ENCODE data around the gene CCDC88B. TPM values are rescaled to one million over a fixed set of nuclear protein-coding genes. Genes with fewer than 3 reads are reported as not detected.

The CCDC88B gene, protein sequence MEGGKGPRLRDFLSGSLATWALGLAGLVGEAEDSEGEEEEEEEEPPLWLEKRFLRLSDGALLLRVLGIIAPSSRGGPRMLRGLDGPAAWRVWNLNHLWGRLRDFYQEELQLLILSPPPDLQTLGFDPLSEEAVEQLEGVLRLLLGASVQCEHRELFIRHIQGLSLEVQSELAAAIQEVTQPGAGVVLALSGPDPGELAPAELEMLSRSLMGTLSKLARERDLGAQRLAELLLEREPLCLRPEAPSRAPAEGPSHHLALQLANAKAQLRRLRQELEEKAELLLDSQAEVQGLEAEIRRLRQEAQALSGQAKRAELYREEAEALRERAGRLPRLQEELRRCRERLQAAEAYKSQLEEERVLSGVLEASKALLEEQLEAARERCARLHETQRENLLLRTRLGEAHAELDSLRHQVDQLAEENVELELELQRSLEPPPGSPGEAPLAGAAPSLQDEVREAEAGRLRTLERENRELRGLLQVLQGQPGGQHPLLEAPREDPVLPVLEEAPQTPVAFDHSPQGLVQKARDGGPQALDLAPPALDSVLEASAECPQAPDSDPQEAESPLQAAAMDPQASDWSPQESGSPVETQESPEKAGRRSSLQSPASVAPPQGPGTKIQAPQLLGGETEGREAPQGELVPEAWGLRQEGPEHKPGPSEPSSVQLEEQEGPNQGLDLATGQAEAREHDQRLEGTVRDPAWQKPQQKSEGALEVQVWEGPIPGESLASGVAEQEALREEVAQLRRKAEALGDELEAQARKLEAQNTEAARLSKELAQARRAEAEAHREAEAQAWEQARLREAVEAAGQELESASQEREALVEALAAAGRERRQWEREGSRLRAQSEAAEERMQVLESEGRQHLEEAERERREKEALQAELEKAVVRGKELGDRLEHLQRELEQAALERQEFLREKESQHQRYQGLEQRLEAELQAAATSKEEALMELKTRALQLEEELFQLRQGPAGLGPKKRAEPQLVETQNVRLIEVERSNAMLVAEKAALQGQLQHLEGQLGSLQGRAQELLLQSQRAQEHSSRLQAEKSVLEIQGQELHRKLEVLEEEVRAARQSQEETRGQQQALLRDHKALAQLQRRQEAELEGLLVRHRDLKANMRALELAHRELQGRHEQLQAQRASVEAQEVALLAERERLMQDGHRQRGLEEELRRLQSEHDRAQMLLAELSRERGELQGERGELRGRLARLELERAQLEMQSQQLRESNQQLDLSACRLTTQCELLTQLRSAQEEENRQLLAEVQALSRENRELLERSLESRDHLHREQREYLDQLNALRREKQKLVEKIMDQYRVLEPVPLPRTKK (N-terminal part only)
- 31.2 TPM for polyA plus RNA-seq (2013)

DNA sequence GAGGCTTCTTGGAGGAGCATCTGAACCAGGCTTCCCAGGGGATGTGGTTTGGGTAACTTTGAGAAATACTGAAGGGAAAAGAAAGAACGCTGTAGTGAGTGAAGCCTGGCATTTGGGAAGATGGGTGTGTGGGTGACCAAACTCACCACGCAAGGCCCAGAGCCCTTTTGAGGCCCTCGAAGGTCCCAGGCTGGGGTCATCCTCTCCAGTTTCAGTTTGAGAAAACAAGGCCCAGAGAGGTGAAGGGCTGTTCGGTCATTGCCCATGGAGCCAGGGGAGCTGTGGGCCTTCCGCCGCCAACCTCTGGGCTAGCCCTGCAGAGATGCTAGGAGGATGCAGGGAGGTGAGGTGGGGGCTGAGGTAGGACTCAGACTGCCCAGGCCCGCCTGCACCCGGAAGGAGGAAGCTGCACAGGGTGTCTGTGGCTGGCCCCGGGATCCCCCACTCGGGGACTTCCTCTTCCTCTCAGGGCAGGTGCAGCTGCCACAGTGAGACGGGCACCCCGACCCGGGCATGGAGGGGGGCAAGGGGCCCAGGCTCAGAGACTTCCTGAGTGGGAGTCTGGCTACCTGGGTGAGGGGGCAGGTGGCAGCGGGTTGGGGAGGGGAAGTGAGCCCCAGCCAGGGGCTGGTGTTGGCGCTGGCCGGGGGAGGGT is at the start of gene CCDC88B:
TSS of gene CCDC88B (plus strand) at position 451 of the 655 bp plus-strand sequence. CDS start at position 514, 63 bp downstream.
- Histone ChIP-seq H3K27me3 (replicated peaks in 2 of 5; ENCODE audit: control insufficient read depth in 4 of 5, insufficient read depth in 5 of 5, low read length in 4 of 5) (no peaks in the 10 kb centered on the region), H3K9me3 (ENCODE audit: control extremely low read depth in 1 of 5, control insufficient read depth in 4 of 5, insufficient read depth in 2 of 5, low read depth in 1 of 5, low read length in 4 of 5) (no peaks in the 10 kb centered on the region), H3K4me3 (ENCODE audit: control insufficient read depth in 1 of 7, extremely low read depth in 1 of 7, insufficient read depth in 4 of 7, low read depth in 2 of 7, low read length in 6 of 7) (peak within 1 kb of the TSS; percentile 32 to 74 (median 57)), H3K36me3 (ENCODE audit: control insufficient read depth in 4 of 4, insufficient read depth in 4 of 4, low read length in 3 of 4) (peaks cover 0 to 8% (median 3%) of the 10 kb centered on the region in 4 experiments), H3K27ac (ENCODE audit: insufficient read depth in 1 of 2, low read depth in 1 of 2, low read length in 2 of 2, poor library complexity in 1 of 2, severe bottlenecking in 2 of 2) (peak within 1 kb of the TSS in 1 of 2 experiments; percentile 79), H3K4me1 (ENCODE audit: control extremely low read depth in 1 of 4, control insufficient read depth in 4 of 4, insufficient read depth in 4 of 4, low read length in 3 of 4) (peaks cover 5 to 59% (median 39%) of the 10 kb centered on the region in 4 experiments)
- ChIA-PET POLR2A (interaction anchor here (0.6 to 2.0 kb wide), 4 partner anchors 8 to 36 kb away, joined by 4 to 10 read pairs (median 5); partner anchors contain the start of genes PRDX5 and TRMT112), CTCF (interaction anchor here (4.6 to 10.9 kb wide), 2 partner anchors 8 to 17 kb away, joined by 33 to 154 read pairs; partner anchors contain the start of gene RPS6KA4)
- 13% methylated on average over 7 of the region's 16 CpGs for WGBS (ENCODE audit: insufficient coverage)
- peak; percentile 74 to 94 (median 91) for DNase-seq

DNA sequence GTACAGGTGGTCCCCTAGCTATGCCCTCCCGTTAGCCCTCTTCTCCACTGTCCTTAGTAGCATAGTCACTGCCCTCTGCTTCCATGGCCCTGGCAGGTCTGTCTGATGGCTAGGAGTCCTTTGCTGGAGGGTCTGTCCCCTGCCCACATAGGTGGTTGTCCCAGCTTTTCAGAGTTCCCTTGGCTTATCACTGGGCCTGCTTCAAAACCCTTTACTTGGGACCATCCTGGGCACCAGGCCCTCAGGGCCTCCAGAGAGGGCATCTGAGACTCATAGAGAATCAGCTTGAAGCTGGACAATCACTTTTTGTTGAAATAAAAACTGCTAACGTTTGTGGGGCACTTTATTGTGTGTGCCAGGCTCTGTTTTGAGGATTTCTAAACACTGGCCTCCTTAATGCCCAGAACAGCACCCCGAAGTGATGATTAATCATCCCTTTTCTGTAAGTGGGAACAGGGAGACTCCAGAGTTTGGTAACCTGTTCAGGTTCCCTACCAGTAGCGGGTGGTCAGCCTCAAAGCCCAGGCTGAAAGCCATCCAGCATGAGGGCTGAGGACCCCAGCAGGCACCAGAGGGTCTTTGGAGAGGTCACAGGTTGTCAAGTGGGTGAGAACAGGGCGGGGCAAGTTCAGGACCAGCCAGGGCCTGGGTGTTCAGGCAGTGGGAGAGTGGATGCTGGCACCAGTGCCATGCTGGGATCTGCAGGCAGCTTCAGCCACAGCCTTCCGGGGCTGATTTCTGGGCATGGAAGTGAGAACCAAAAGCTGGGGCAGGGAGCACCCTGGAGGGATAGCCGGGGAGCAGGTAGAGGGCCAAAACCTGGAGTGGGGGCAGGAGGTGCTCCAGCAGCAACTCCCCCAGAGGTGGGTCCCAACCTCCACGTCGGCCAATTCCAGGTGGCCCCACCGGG is 49.4 kb upstream of the CCDC88B start:
- ChIA-PET POLR2A (no interaction called here), CTCF (interaction anchor here (0.6 to 6.1 kb wide), 8 partner anchors 8 to 87 kb away, joined by 3 to 45 read pairs (median 4); partner anchors contain the start of genes CATSPERZ and ESRRA)
- Histone ChIP-seq H3K9me3 (ENCODE audit: control extremely low read depth in 1 of 5, control insufficient read depth in 4 of 5, insufficient read depth in 2 of 5, low read depth in 1 of 5, low read length in 4 of 5) (no peaks in the 10 kb centered on the region), H3K4me1 (ENCODE audit: control extremely low read depth in 1 of 4, control insufficient read depth in 4 of 4, insufficient read depth in 4 of 4, low read length in 3 of 4) (peaks cover 0 to 25% (median 22%) of the 10 kb centered on the region in 4 experiments), H3K27ac (ENCODE audit: insufficient read depth in 1 of 2, low read depth in 1 of 2, low read length in 2 of 2, poor library complexity in 1 of 2, severe bottlenecking in 2 of 2) (no peak overlapping the region), H3K36me3 (ENCODE audit: control insufficient read depth in 4 of 4, insufficient read depth in 4 of 4, low read length in 3 of 4) (peaks cover 0 to 2% (median 0%) of the 10 kb centered on the region in 4 experiments), H3K4me3 (ENCODE audit: control insufficient read depth in 1 of 7, extremely low read depth in 1 of 7, insufficient read depth in 4 of 7, low read depth in 2 of 7, low read length in 6 of 7) (no peak overlapping the region), H3K27me3 (replicated peaks in 2 of 5; ENCODE audit: control insufficient read depth in 4 of 5, insufficient read depth in 5 of 5, low read length in 4 of 5) (peaks cover 6 to 62% (median 29%) of the 10 kb centered on the region in 5 experiments)
- DNase-seq = no peak
- WGBS (ENCODE audit: insufficient coverage) = 66% methylated on average over 9 of the region's 10 CpGs

DNA sequence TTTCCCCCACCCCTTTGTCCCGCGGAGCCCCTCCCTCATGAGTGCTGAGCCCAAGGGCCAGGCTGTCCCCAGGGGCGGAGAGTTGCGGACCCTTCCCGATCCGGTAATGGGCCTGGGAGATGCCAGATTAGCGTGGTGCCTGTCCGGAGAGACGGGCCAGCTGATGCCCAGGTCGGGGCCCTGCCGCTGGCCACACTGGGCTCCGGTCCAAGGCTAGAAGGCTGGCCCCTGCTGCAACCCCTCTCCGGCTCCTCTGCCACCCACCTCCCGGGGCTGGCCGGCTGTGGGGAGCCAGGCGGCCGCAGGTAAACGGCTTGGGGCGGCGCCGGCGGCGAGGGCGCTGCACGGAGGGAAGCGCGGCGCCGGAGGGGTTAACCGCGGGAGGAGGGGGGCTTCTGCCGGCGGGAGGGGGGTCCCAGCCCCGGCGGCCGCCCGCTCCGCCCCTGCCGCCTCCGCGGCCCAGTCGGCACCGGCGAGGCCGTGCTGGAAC is 48.7 kb upstream of the CCDC88B start, which contains the start of gene KCNK4:
TSS of gene KCNK4 (plus strand) at position 41 of the 490 bp plus-strand sequence. CDS start 1,717 bp downstream, outside the sequence.
- WGBS (ENCODE audit: insufficient coverage) = 5% methylated on average over 39 of the region's 45 CpGs
- CTCF ChIA-PET = interaction anchor here (1.4 to 6.1 kb wide), 2 partner anchors 11 to 20 kb away, joined by 4 to 45 read pairs; partner anchors contain the start of genes CATSPERZ and ESRRA
- no peaks in the 10 kb centered on the region for H3K9me3 ChIP-seq (ENCODE audit: control extremely low read depth in 1 of 5, control insufficient read depth in 4 of 5, insufficient read depth in 2 of 5, low read depth in 1 of 5, low read length in 4 of 5)
- POLR2A ChIA-PET = no interaction called here
- no peak for DNase-seq
- H3K27ac ChIP-seq (ENCODE audit: insufficient read depth in 1 of 2, low read depth in 1 of 2, low read length in 2 of 2, poor library complexity in 1 of 2, severe bottlenecking in 2 of 2) = no peak within 1 kb of the TSS
- peaks cover 10 to 69% (median 34%) of the 10 kb centered on the region in 5 experiments for H3K27me3 ChIP-seq (replicated peaks in 2 of 5; ENCODE audit: control insufficient read depth in 4 of 5, insufficient read depth in 5 of 5, low read length in 4 of 5)
- H3K36me3 ChIP-seq (ENCODE audit: control insufficient read depth in 4 of 4, insufficient read depth in 4 of 4, low read length in 3 of 4) = peaks cover 0 to 2% (median 0%) of the 10 kb centered on the region in 4 experiments
- H3K4me1 ChIP-seq (ENCODE audit: control extremely low read depth in 1 of 4, control insufficient read depth in 4 of 4, insufficient read depth in 4 of 4, low read length in 3 of 4) = peaks cover 0 to 20% (median 17%) of the 10 kb centered on the region in 4 experiments
- H3K4me3 ChIP-seq (ENCODE audit: control insufficient read depth in 1 of 7, extremely low read depth in 1 of 7, insufficient read depth in 4 of 7, low read depth in 2 of 7, low read length in 6 of 7) = peak within 1 kb of the TSS; percentile 10 to 62 (median 48)

DNA sequence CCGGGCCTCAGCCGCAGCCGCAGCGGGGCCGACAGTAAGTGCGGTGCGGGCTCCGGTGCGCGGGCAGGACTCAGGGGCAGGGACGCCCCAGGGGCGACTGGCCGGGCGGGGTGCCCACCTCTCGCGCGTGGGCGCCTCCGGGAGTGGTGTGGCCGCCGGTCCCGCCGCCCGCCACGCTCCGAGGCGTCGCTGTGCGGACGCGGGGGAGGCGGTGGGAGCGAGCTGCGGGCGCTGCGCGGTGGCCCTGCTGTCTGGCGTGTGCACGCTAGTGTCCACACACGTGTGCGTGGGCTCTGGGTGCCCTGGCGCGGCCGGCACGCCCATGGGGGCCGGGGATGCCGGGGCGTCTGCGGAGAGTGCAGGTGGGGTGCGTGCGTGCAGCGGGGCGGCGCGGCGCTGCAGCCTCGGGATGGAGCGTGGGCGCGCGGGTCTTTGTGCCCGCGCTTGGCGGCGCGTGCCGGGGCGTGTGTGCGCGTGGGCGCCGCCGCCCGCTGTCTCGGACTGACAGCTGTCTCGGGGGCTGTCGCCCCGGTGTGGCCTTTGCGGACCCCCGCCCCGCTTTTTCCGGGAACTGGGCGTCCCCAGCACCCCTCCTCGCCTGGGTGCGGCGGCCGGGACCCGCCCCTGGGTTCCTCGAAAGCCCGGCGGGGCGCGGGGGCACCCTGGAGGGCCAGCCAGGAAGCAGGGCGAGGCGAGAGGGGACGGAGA is 48.1 kb upstream of the CCDC88B start:
- H3K27ac ChIP-seq (ENCODE audit: insufficient read depth in 1 of 2, low read depth in 1 of 2, low read length in 2 of 2, poor library complexity in 1 of 2, severe bottlenecking in 2 of 2) = no peak overlapping the region
- DNase-seq = peak in 1 of 3 donors; percentile 40
- WGBS (ENCODE audit: insufficient coverage) = under 1% methylated on average over 88 of the region's 96 CpGs
- H3K36me3 ChIP-seq (ENCODE audit: control insufficient read depth in 4 of 4, insufficient read depth in 4 of 4, low read length in 3 of 4) = peaks cover 0 to 2% (median 0%) of the 10 kb centered on the region in 4 experiments
- CTCF ChIA-PET = interaction anchor here (1.4 to 6.1 kb wide), 2 partner anchors 11 to 21 kb away, joined by 4 to 45 read pairs; partner anchors contain the start of genes CATSPERZ and ESRRA
- peaks cover 0 to 17% (median 15%) of the 10 kb centered on the region in 4 experiments for H3K4me1 ChIP-seq (ENCODE audit: control extremely low read depth in 1 of 4, control insufficient read depth in 4 of 4, insufficient read depth in 4 of 4, low read length in 3 of 4)
- H3K4me3 ChIP-seq (ENCODE audit: control insufficient read depth in 1 of 7, extremely low read depth in 1 of 7, insufficient read depth in 4 of 7, low read depth in 2 of 7, low read length in 6 of 7) = peak overlapping the region; percentile 10 to 62 (median 48)
- peaks cover 14 to 75% (median 37%) of the 10 kb centered on the region in 5 experiments for H3K27me3 ChIP-seq (replicated peaks in 2 of 5; ENCODE audit: control insufficient read depth in 4 of 5, insufficient read depth in 5 of 5, low read length in 4 of 5)
- H3K9me3 ChIP-seq (ENCODE audit: control extremely low read depth in 1 of 5, control insufficient read depth in 4 of 5, insufficient read depth in 2 of 5, low read depth in 1 of 5, low read length in 4 of 5) = no peaks in the 10 kb centered on the region
- POLR2A ChIA-PET = no interaction called here
